Measurements from ENCODE around the gene PPP1R1C.

GRCh38 chr2:182142062-182142461 lies 156.4 kb downstream of the PPP1R1C start:
- TF ChIP-seq CTCF (IDR thresholded peaks at IDR 0.05) (no peak), POLR2A (IDR thresholded peaks at IDR 0.05) (no peak)
